Lower leg skin (tissue), 3 donors: ENCODE measurements around the gene TMEM45A.

Source experiments
- POLR2A ChIP-seq, 2 donors: fragments of 450-650 bp; IDR thresholded peaks; one replicate each; pipeline ENCODE4 v1.6.1; 2016 to 2017; ENCODE audit warnings: antibody characterized with exemption in 2 of 2, mild to moderate bottlenecking in 1 of 2, moderate library complexity in 1 of 2
- TF ChIP-seq, protein P1 (sequence below), 3 donors: fragments of 450-650 bp; IDR thresholded peaks; one replicate each; pipeline ENCODE4 v1.5.1; 2016; ENCODE audit warnings: antibody characterized with exemption in 3 of 3, mild to moderate bottlenecking in 3 of 3, moderate library complexity in 2 of 3

DNA sequence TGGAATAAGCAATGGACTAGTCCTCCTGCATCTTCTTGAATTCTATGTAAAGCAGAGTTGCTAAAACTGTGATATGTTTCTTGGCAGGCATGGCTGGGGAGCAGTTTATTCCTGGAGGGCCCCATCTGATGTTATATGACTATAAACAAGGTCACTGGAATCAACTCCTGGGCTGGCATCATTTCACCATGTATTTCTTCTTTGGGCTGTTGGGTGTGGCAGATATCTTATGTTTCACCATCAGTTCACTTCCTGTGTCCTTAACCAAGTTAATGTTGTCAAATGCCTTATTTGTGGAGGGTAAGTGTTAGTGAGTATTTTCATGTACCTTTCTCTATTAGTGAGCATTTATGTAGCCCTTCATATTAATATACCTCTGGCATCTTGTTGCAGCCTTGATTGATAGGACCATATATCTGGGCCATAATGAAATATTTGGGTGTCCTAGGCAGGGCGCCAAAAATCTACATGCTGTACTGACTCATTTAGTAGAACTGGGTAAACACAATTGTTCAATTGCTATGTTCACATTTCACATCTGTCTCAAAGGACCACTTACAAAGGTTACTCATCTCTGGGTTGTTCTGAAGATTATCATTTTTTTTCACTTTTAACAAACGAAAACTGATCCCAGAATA is 64.4 kb downstream of the TMEM45A start:
- no peak for TF ChIP-seq POLR2A (IDR thresholded peaks at IDR 0.05)
- TF ChIP-seq, protein P1, sequence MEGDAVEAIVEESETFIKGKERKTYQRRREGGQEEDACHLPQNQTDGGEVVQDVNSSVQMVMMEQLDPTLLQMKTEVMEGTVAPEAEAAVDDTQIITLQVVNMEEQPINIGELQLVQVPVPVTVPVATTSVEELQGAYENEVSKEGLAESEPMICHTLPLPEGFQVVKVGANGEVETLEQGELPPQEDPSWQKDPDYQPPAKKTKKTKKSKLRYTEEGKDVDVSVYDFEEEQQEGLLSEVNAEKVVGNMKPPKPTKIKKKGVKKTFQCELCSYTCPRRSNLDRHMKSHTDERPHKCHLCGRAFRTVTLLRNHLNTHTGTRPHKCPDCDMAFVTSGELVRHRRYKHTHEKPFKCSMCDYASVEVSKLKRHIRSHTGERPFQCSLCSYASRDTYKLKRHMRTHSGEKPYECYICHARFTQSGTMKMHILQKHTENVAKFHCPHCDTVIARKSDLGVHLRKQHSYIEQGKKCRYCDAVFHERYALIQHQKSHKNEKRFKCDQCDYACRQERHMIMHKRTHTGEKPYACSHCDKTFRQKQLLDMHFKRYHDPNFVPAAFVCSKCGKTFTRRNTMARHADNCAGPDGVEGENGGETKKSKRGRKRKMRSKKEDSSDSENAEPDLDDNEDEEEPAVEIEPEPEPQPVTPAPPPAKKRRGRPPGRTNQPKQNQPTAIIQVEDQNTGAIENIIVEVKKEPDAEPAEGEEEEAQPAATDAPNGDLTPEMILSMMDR (IDR thresholded peaks at IDR 0.05) = no peak
